Ishikawa (cell line): Measurements from ENCODE around the gene TFF3.

Source experiments
- EGR1 ChIP-seq: IDR thresholded peaks from 2 replicates; pipeline ENCODE4 v1.6.1; 2012
- EP300 ChIP-seq: IDR thresholded peaks from 2 replicates; pipeline ENCODE4 v1.6.1; 2012; ENCODE audit warnings: borderline replicate concordance
- MAX ChIP-seq: IDR thresholded peaks from 2 replicates; pipeline ENCODE4 v1.6.1; 2012
- RAD21 ChIP-seq: IDR thresholded peaks from 2 replicates; pipeline ENCODE4 v1.6.1; 2012; ENCODE audit warnings: low read depth
- TAF1 ChIP-seq: IDR thresholded peaks from 2 replicates; pipeline ENCODE4 v1.6.1; 2012; ENCODE audit warnings: low read depth, mild to moderate bottlenecking

GRCh38 chr21:42278451-42279149 is 36.6 kb downstream of the TFF3 start:
- TF ChIP-seq EGR1 (no peak), EP300 (no peak), RAD21 (no peak), MAX (no peak), TAF1 (no peak)
